ENCODE results near the gene LRRC3.

Gene LRRC3

GRCh38 chr21:44458971-44459711 is 3.8 kb downstream of the LRRC3 start:
- no peak for DNase-seq (ENCODE audit: low read depth)

DNA sequence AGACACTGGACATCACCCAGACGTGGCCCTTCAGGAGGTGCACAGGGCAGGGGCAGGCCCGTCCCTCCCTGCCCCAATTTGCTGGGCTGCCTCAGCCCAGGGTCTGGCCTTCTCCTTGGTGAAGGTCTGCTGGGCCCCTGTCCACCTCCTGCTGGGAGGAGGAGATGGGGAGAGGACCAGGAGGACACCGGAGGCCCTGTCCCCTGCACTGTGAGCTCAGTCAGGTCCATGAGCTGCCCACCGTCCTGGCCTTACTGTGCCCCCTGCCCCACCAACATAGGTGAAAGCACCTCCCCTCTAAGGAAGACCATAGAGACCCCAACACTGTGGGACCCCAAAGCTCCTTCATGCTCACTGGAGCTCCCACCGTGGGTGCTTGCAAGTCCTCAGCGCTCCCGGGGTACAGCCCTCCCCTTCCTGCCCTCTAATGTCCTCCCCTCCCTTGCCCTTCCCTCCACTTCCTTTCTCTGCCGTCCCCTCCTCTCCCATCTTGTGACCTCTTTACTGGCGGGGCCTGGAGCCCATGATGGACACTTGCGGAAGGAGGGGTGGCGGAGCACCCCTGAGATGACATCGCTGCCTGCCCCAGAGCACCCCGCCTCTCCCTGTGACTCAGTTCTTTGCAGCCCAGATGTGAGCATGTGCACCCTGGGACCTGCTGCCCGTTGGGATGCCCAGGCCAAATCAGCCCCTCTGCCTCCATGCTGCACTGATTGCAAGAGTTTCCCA is 4.6 kb downstream of the LRRC3 start:
- DNase-seq (ENCODE audit: low read depth), result no peak

DNA sequence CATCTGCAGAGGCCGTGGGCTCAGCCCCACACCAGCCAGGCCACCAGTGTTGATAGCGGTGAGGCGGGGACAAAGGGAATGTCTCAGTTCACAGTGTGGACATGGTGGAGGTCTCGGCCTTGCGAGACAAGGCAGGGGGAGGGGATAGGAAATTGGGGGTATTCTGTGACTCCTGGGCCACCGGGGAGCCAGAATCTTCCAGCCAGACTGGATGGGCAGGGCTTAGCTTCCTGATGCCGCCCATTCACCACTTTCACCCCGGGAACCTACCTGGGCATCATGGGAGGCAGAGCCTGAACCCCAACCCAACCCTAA is 5.1 kb downstream of the LRRC3 start:
- no peak for DNase-seq (ENCODE audit: low read depth)

DNA sequence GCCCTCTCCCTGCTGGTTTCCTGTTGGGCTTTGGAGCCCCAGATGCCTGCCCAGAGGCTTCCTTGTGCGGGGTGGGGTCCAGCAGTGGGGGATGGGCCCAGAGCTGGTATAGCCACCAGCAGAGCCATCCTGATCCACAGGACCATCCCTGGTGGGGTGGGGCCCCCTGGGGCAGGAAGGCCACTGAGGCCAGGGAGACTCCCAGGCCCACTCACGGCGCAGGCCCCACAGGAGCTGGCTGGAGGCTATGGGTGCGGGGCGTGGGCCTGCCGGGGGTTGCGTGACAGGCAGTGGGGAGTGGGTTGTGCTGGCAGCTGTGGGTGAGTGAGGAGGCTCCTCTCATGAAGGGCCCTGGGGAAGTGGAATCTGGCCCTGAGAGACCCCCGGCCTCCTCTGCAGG is 5.7 kb downstream of the LRRC3 start:
- no peak for DNase-seq (ENCODE audit: low read depth)

GRCh38 chr21:44461464-44462001 is 6.2 kb downstream of the LRRC3 start:
- DNase-seq (ENCODE audit: low read depth), result no peak

GRCh38 chr21:44462086-44462833 is 7.0 kb downstream of the LRRC3 start:
- no peak for DNase-seq (ENCODE audit: low read depth)

DNA sequence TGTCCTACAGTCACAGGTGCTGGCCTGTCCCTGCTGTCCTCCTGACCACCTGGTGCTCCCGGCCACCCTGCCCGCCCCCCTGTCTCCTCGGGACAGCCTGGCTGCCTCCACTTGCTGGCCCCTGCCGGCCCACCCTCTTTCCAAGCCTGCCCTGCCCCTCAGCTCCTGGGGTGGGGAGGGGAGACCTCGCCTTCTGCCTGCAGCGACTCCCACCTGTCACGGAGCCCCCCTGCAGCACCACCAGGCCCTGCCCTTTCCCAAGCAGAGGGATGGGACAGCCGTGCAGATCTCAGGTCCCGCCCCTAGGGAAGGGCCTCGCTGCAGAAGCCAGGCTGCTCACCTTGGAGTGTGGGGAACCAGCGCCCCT is 7.5 kb downstream of the LRRC3 start:
- no peak for DNase-seq (ENCODE audit: low read depth)

- DNase-seq (ENCODE audit: low read depth), result no peak
These were observed 8.4 kb downstream of the LRRC3 start for GRCh38 chr21:44463724-44464123.

GRCh38 chr21:44464351-44464750 is 9.0 kb downstream of the LRRC3 start:
- DNase-seq (ENCODE audit: low read depth), result no peak

DNA sequence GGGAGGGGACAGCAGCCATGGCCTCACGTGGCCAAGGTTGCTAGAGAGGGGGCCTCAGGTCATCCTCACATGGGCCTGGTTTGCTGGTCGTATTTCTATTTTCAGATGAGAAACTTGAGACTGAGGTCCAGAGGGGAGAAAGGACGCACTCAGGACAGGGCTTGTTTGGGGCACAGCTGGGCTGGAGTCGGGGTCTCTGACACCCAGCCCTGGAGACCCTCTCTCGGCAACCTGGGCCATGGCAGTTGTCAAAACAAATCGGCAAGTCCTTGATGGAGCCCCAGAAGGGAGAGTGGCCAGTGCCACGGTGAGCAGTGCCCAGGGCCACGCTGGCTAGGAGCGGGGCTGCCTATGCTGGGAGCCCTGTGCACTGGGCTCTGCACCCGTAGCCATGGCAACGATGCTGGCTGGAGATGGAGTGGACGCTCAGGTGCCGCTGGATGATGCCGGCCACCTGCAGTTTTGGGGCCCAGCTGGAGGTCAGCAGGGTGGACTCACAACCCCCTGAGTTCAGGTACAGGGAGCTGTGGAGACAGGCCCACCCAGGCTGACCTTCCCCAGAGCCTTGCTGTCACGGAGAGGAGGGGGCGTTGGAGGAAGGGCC is 11.1 kb downstream of the LRRC3 start:
- DNase-seq (ENCODE audit: low read depth), result no peak

GRCh38 chr21:44466996-44467858 is 11.9 kb downstream of the LRRC3 start:
- no peak for DNase-seq (ENCODE audit: low read depth)

DNA sequence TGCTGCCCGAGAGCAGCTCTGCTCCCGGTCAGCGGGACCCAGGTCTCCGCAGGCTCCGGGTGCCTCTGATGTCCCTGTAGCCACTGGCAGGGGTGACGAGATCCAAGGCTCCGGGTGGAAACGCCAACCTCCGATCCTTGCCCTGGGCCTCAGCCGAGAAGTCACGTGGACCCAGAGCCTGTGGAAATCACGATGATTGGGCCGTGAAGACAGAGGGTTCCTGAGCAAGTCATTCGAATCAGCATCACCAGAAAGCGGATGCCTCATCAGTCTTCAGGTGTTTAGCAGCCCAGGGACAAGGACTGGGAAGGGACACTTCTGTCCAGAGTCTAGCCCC is 12.5 kb downstream of the LRRC3 start:
- no peak for DNase-seq (ENCODE audit: low read depth)

DNA sequence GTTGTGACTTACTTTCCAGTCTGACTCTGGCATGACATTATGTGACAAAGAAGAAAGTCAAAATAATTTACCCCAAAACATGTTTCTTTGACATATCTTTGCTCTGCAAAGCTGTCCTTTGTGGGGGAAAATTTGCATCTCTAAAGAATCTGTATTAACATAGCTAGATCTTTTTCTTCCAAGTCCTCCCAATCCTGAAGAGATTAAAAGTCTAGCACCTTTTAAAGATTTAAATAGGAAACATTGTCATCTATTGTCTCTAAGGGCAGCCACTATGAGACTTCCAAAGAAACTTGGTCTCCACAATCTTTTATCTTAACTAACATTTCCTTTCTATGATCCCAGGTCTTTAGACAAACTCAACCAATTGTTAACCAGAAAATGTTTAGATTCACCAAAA is 16.0 kb downstream of the LRRC3 start:
- no peak for DNase-seq (ENCODE audit: low read depth)

DNA sequence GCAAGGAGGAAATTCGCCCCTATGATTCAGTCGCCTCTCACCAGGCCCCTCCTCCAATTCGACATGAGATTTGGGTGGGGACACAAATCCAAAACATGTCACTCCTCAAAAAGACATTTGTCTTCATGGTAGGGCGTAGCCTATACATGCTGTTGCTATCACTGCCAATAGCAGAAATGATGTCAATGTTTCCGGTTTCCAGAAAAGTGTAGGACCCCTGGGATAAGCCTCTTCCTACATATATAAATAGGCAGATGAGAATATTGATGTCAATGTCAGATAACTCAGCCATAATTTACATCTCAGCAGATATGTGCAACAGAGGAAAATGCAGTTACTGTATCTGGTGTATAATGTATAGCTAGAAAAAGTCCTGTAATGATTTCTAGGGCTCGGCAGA is 16.7 kb downstream of the LRRC3 start:
- no peak for DNase-seq (ENCODE audit: low read depth)

GRCh38 chr21:44473915-44474555 is 18.7 kb downstream of the LRRC3 start:
- DNase-seq (ENCODE audit: low read depth), result no peak

DNA sequence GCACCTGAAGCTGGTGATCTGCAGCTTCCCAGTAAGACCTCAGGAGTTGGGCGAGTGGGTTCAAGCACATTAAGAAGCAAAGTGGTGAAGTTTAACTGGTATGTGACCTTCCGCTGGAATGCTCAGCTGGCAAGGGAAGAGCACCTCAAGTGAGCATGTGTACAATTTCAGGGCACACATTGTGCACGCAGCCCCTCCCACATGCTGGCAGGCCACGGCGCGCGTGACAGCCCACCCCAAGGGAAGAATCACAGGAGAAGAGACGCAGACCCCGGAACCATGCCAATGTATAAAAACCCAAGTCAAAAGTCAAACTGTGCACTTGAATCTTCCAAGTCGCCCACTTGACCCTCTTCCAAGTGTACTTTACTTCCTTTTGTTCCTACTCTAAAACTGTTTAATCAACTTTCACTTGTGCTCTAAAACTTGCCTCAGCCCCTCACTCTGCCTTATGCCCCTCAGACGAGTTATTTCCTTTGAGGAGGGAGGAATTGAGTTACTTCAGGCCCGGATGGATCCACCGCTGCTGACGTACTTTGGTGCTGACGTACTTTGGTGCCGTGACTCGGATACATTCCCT is 20.0 kb downstream of the LRRC3 start:
- DNase-seq (ENCODE audit: low read depth), result no peak

DNA sequence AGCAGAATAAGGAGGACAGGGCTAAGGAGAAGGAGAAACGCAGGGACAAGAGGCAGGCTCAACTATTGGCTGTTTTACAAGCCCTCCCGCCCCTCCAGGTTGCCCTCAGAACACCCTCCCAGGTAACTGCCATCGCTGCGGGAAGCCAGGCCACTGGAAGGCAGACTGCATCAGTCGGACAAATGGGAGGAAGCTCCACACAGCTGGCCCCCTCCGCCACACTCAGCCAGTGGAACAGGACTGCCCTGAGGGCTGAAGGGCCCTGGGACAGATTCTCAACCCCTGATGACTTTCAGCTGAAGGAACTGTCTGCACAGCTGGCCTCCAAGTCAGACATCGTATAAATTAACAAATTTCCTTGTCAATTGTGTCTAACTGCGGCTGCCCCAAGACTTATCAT is 21.8 kb downstream of the LRRC3 start:
- DNase-seq (ENCODE audit: low read depth), result no peak

- no peak for DNase-seq (ENCODE audit: low read depth)
These were observed 22.4 kb downstream of the LRRC3 start for GRCh38 chr21:44477712-44478111.

DNA sequence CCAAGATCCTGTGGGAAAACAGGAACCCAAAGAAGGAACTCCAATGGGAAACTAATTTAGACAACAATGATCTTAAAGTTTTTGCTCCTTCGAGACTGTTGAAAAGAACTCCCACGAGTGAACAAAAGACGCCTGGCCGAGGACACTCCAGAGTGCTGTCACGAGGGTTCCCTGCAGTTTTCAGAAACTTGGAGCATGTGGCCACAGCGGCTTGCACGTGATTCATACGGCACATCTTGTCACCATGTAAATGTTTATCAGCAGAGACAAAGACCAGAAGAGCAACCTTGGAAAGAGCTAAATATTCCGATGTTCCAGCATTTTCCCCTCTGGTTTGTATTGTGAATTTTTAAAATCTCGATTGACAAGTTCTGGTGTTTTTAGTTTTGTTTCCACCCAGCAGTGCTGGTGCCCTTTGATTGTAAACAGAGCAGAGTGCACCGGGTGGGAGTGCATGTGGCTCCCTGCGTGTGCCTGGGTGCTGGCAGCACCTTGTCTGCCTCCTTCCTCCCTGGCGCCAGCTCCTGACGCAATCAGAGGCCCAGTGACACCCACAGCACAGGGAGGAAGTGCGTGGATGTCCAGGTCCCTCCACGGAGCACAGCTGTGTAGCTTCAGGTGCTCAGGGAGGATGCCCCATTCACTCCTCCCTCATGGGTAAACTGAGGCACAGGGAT is 23.0 kb downstream of the LRRC3 start:
- DNase-seq (ENCODE audit: low read depth), result no peak

- DNase-seq (ENCODE audit: low read depth), result no peak
These were observed 23.5 kb downstream of the LRRC3 start for GRCh38 chr21:44478801-44479167.

Measured in GM04504 (cell line).